ENCODE results near the gene FBXO40. TPM values are rescaled to one million over a fixed set of nuclear protein-coding genes. Genes with fewer than 3 reads are reported as not detected.
A peak's percentile ranks its signal among the peaks of the same experiment; 100 is the strongest.

FBXO40 gene
- total and polyA plus RNA-seq, 2 donors (not counting 1 experiment from before 2014, with no cell fraction given) = not detected

DNA sequence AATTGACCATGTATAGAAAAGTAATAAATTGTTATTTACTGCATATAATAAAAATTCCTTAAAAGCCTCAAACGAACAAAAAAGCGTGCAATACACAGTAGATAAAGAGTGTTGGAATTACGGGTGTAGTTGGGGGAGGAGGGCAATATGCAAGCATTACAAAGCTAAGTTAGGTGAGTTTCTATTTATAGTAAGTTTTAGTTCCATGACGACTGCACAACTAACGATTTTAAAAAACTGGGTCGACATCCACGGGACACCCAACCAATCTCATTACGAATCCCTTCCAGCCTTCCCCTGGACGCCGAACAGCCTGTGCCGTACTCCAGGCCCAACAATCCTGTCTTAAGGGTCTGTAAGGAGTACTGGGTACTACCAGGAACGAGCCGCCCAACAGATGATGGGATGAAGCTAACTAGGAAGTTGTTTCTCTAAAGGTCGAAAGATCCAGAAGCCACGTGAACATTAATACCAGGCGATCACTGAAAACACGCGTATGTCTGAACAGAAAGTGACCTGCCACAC, 48.1 kb upstream of the FBXO40 start:
- ATAC-seq (ENCODE audit: low read depth) (no peak), DNase-seq (no peak)
- Histone ChIP-seq H3K27me3 (replicated peaks in 1 of 4; ENCODE audit: control extremely low read depth in 1 of 4, control insufficient read depth in 3 of 4, insufficient read depth in 4 of 4, low read length in 3 of 4) (no peaks in the 10 kb centered on the region), H3K9me3 (ENCODE audit: control extremely low read depth in 1 of 3, control insufficient read depth in 2 of 3, insufficient read depth in 1 of 3, low read length in 2 of 3) (peaks cover 0 to 4% (median 0%) of the 10 kb centered on the region in 3 donors), H3K4me2 (replicated peaks; ENCODE audit: low read depth, low read length, poor library complexity, severe bottlenecking) (peak overlapping the region; percentile 94), H4K20me1 (ENCODE audit: control insufficient read depth, insufficient read depth, low read length, poor library complexity, severe bottlenecking) (no peaks in the 10 kb centered on the region), H3K9ac (ENCODE audit: low read length) (peak overlapping the region; percentile 78), H3K4me1 (ENCODE audit: control insufficient read depth in 2 of 2, insufficient read depth in 2 of 2, low read length in 2 of 2) (peaks cover 20 to 27% of the 10 kb centered on the region in 2 donors), H3K79me2 (ENCODE audit: control insufficient read depth, insufficient read depth, low read length) (no peaks in the 10 kb centered on the region), H3K4me3 (ENCODE audit: control extremely low read depth in 1 of 5, extremely low read depth in 1 of 5, insufficient read depth in 1 of 5, low read depth in 2 of 5, low read length in 4 of 5) (peak overlapping the region; percentile 66 to 98 (median 79)), H2AFZ (ENCODE audit: insufficient read depth, low read depth, low read length, poor library complexity, severe bottlenecking) (peak overlapping the region; percentile 87), H3K36me3 (replicated peaks in 1 of 2; ENCODE audit: control extremely low read depth in 1 of 2, control insufficient read depth in 1 of 2, extremely low read depth in 1 of 2, insufficient read depth in 2 of 2, low read length in 1 of 2) (no peaks in the 10 kb centered on the region), H3K27ac (ENCODE audit: low read length in 2 of 2) (no peak overlapping the region)
- H3K4me1 Mint-ChIP-seq = peaks cover 27% of the 10 kb centered on the region
- ChIA-PET CTCF (interaction anchor here (0.5 kb wide), 1 partner anchor 967 kb away, joined by 3 read pairs; no protein-coding TSS in a partner anchor), POLR2A (interaction anchor here (0.6 kb wide), 2 partner anchors 1080 to 1819 kb away, joined by 3 read pairs; no protein-coding TSS in a partner anchor)
- TF ChIP-seq, protein P1, sequence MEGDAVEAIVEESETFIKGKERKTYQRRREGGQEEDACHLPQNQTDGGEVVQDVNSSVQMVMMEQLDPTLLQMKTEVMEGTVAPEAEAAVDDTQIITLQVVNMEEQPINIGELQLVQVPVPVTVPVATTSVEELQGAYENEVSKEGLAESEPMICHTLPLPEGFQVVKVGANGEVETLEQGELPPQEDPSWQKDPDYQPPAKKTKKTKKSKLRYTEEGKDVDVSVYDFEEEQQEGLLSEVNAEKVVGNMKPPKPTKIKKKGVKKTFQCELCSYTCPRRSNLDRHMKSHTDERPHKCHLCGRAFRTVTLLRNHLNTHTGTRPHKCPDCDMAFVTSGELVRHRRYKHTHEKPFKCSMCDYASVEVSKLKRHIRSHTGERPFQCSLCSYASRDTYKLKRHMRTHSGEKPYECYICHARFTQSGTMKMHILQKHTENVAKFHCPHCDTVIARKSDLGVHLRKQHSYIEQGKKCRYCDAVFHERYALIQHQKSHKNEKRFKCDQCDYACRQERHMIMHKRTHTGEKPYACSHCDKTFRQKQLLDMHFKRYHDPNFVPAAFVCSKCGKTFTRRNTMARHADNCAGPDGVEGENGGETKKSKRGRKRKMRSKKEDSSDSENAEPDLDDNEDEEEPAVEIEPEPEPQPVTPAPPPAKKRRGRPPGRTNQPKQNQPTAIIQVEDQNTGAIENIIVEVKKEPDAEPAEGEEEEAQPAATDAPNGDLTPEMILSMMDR (IDR thresholded peaks at IDR 0.05) = no peak
- no peak for TF ChIP-seq EZH2 (IDR thresholded peaks at IDR 0.05; ENCODE audit: borderline replicate concordance, insufficient read depth, low read depth, low read length, poor library complexity, severe bottlenecking)
- WGBS (ENCODE audit: insufficient coverage) = 6% methylated on average over 15 of the region's 18 CpGs
- no peak overlapping the region for H3K27ac Mint-ChIP-seq
- H3K9me3 Mint-ChIP-seq (ENCODE audit: insufficient read depth) = no peaks in the 10 kb centered on the region
- no peaks in the 10 kb centered on the region for H3K27me3 Mint-ChIP-seq
- intact Hi-C loops (cut with micrococcal nuclease) = loop anchor here (5.0 to 10.0 kb wide), 6 partner anchors 547 to 1450 kb away; partner anchors contain the start of genes DTX3L, GSK3B, NDUFB4 and PARP9
- H3K4me3 Mint-ChIP-seq = peak overlapping the region; percentile 88
